HL-60 (cell line): ENCODE data around the gene MRPS10.

Source experiments
- DNase-seq, 2 experiments: peaks; one replicate each; pipeline ENCODE4 v3.0.0-alpha.2; 2010 to 2020; ENCODE audit warnings: low read depth in 1 of 2, low spot score in 1 of 2
- H3K27ac ChIP-seq: fragments of 250-450 bp; sonication (Bioruptor Pico); replicated peaks from 2 replicates; pipeline ENCODE4 v1.5.1; 2020; ENCODE audit warnings: mild to moderate bottlenecking, moderate library complexity
- H3K27me3 ChIP-seq: fragments of 250-450 bp; sonication (Bioruptor Pico); 2 replicates; pipeline ENCODE4 v1.5.1; 2021; ENCODE audit warnings: mild to moderate bottlenecking, moderate library complexity; ENCODE audit not compliant: insufficient read depth, poor library complexity, severe bottlenecking
- H3K4me3 ChIP-seq: replicated peaks from 2 replicates; pipeline ENCODE4 v1.5.1; 2011; ENCODE audit warnings: mild to moderate bottlenecking, control low read depth, low read length; ENCODE audit not compliant: insufficient read depth
- CTCF ChIP-seq: IDR thresholded peaks from one replicate; pipeline ENCODE4 v1.5.1; 2011; ENCODE audit warnings: low read length, control low read depth, inconsistent platforms; ENCODE audit not compliant: insufficient read depth
- GABPA ChIP-seq: IDR thresholded peaks from 2 replicates; pipeline ENCODE4 v1.6.1; 2012; ENCODE audit warnings: low read depth
- POLR2AphosphoS5 ChIP-seq: IDR thresholded peaks from 2 replicates; pipeline ENCODE4 v1.6.1; 2012; ENCODE audit warnings: low read depth
- REST ChIP-seq: IDR thresholded peaks from 2 replicates; pipeline ENCODE4 v1.6.1; 2012; ENCODE audit warnings: low read depth; ENCODE audit not compliant: insufficient replicate concordance
- SPI1 ChIP-seq: IDR thresholded peaks from 2 replicates; pipeline ENCODE4 v1.6.1; 2012; ENCODE audit warnings: low read depth, mild to moderate bottlenecking, borderline replicate concordance
- long read RNA-seq: library from polyadenylated mRNA; unstranded; transcript quantifications from one replicate; pipeline ENCODE4 v2.0.0, GENCODE V29; 2020

MRPS10 gene
- long read RNA-seq, transcript MRPS10-201 (7 exons, 2,110 nt) = major isoform, 237 of 293 reads
- long read RNA-seq, partial matches to known transcripts = 4 of 293 reads
- long read RNA-seq, other reads (novel, unspliced or antisense) = 52 of 293 reads

GRCh38 chr6:42217519-42218367, at the start of gene MRPS10:
Gene MRPS10, minus strand, starts transcription at chr6:42217861. Its CDS starts 12 bp downstream, at chr6:42217849.
- DNase-seq = peak; percentile 87 to 96
- no peak for TF ChIP-seq CTCF
- peak; percentile 91 for TF ChIP-seq POLR2AphosphoS5
- peak; percentile 97 for TF ChIP-seq GABPA
- peak; percentile 87 for TF ChIP-seq SPI1
- TF ChIP-seq REST = peak; percentile 72
- Histone ChIP-seq H3K27ac (peak within 1 kb of the TSS; percentile 80), H3K27me3 (no peaks in the 10 kb centered on the region), H3K4me3 (peak within 1 kb of the TSS; percentile 66)

- DNase-seq = no peak
- H3K4me3 ChIP-seq = no peak overlapping the region
- no peak overlapping the region for H3K27ac ChIP-seq
- TF ChIP-seq CTCF (no peak), POLR2AphosphoS5 (no peak; the same call in 1 of the 2 replicates), GABPA (no peak), REST (no peak), SPI1 (no peak)
- H3K27me3 ChIP-seq = no peaks in the 10 kb centered on the region
Observed at GRCh38 chr6:42266538-42266937, 48.9 kb upstream of the MRPS10 start.

- Histone ChIP-seq H3K27me3 (no peaks in the 10 kb centered on the region), H3K4me3 (no peak overlapping the region), H3K27ac (no peak overlapping the region)
- TF ChIP-seq CTCF (no peak), REST (no peak)
- no peak for DNase-seq
Observed at GRCh38 chr6:42264852-42265390, 47.3 kb upstream of the MRPS10 start.
